GM18867 (cell line): ENCODE data around the gene TRPC4AP.
"Not testable (repeated sequence)": the region's sequence is repeated elsewhere in the genome, so short reads cannot be mapped to it uniquely, and the experiment has no call there.

Experiments used
- ATAC-seq: cut with Tn5 transposase; IDR thresholded peaks from one replicate; pipeline ENCODE4 v1.9.1; 2021; ENCODE audit warnings: mild to moderate bottlenecking, moderate library complexity; ENCODE audit not compliant: unreplicated experiment

The TRPC4AP gene

GRCh38 chr20:35106827-35107380 lies 14.3 kb upstream of the TRPC4AP start:
- no peak for ATAC-seq

- no peak for ATAC-seq
Observed at GRCh38 chr20:35104685-35105295, 12.2 kb upstream of the TRPC4AP start.

- no peak for ATAC-seq
Observed at GRCh38 chr20:35101620-35102019, 9.0 kb upstream of the TRPC4AP start.

GRCh38 chr20:35093267-35093884 lies 769 bp upstream of the TRPC4AP start:
- no peak for ATAC-seq

- ATAC-seq = peak; percentile 26
Observed at GRCh38 chr20:35091816-35092523, 637 bp downstream of the TRPC4AP start.

- ATAC-seq = no peak
Observed at GRCh38 chr20:35088231-35089145, 4.1 kb downstream of the TRPC4AP start.

GRCh38 chr20:35087791-35088190 lies 4.8 kb downstream of the TRPC4AP start:
- ATAC-seq = no peak

- ATAC-seq = no peak
Observed at GRCh38 chr20:35087355-35087754, 5.3 kb downstream of the TRPC4AP start.

GRCh38 chr20:35085477-35086225 lies 7.0 kb downstream of the TRPC4AP start:
- ATAC-seq = no peak

- ATAC-seq = no peak
Observed at GRCh38 chr20:35084998-35085397, 7.6 kb downstream of the TRPC4AP start.

GRCh38 chr20:35080348-35080642 lies 12.3 kb downstream of the TRPC4AP start:
- not testable (repeated sequence) for ATAC-seq

- no peak for ATAC-seq
Observed at GRCh38 chr20:35079472-35080347, 12.9 kb downstream of the TRPC4AP start.

GRCh38 chr20:35077872-35078271 lies 14.7 kb downstream of the TRPC4AP start:
- no peak for ATAC-seq

- ATAC-seq = no peak
Observed at GRCh38 chr20:35077341-35077740, 15.3 kb downstream of the TRPC4AP start.

- ATAC-seq = not testable (repeated sequence)
Observed at GRCh38 chr20:35071436-35072153, 21.0 kb downstream of the TRPC4AP start.

- no peak for ATAC-seq
Observed at GRCh38 chr20:35066194-35066593, 26.4 kb downstream of the TRPC4AP start.

GRCh38 chr20:35065181-35065580 lies 27.4 kb downstream of the TRPC4AP start:
- no peak for ATAC-seq

GRCh38 chr20:35063168-35063567 lies 29.4 kb downstream of the TRPC4AP start:
- no peak for ATAC-seq

- ATAC-seq = no peak
Observed at GRCh38 chr20:35062478-35062877, 30.1 kb downstream of the TRPC4AP start.
